ENCODE results near the gene FGF2.
"Not testable (repeated sequence)": the region's sequence is repeated elsewhere in the genome, so short reads cannot be mapped to it uniquely, and the experiment has no call there.

Gene FGF2

GRCh38 chr4:122945136-122945535, 118.5 kb downstream of the FGF2 start:
- not testable (repeated sequence) for DNase-seq

GRCh38 chr4:122946142-122946541, 119.5 kb downstream of the FGF2 start:
- DNase-seq = no peak
